B cell (primary cell): ENCODE results near the gene FAM83G. TPM values are rescaled to one million over a fixed set of nuclear protein-coding genes. Genes with fewer than 3 reads are reported as not detected.
A peak's percentile ranks its signal among the peaks of the same experiment; 100 is the strongest.

Experiments used
- ATAC-seq: fragments of 200-7000 bp; cut with Tn5 transposase; one replicate; pipeline ENCODE4 v1.10.0; 2021; ENCODE audit warnings: low read depth, mild to moderate bottlenecking, moderate number of reproducible peaks, moderate library complexity
- CTCF ChIA-PET: fragments of 350-600 bp; sonication (Branson Sonifier 250); formaldehyde crosslinking; loops from one replicate; lab custom pipeline; 2021; ENCODE audit warnings: antibody characterized with exemption, inconsistent platforms; lab: Charles Lee
- POLR2A ChIA-PET: fragments of 350-600 bp; sonication (Branson Sonifier 250); formaldehyde crosslinking; loops from one replicate; lab custom pipeline; 2021; ENCODE audit warnings: antibody characterized with exemption; lab: Charles Lee
- DNase-seq: peaks from one replicate; pipeline ENCODE4 v3.0.0; 2013
- H2AFZ ChIP-seq: 2 replicates; pipeline ENCODE4 v1.6.1; 2012; ENCODE audit warnings: mild to moderate bottlenecking, low read depth, low read length; ENCODE audit not compliant: insufficient read depth, poor library complexity, severe bottlenecking
- H3K27ac ChIP-seq, 2 donors: 1 replicate in 1 of 2; 2 replicates in 1 of 2; pipeline ENCODE4 v1.5.1; 2012 to 2013; ENCODE audit warnings: low read length in 2 of 2, mild to moderate bottlenecking in 2 of 2, moderate library complexity in 1 of 2
- H3K27me3 ChIP-seq, 4 experiments: fragments of 200-600 bp in 1 of 4; sonication (generic) in 1 of 4; replicated peaks in 1 of 4; 1 replicate in 2 of 4; 2 replicates in 2 of 4; pipeline versions ENCODE4 v1.6.1 to v1.7.0; 2013 to 2016; ENCODE audit warnings: low read length in 3 of 4, mild to moderate bottlenecking in 2 of 4, mixed read lengths in 1 of 4, moderate library complexity in 1 of 4; ENCODE audit not compliant: insufficient read depth in 4 of 4, control insufficient read depth in 3 of 4; ENCODE audit errors: control extremely low read depth in 1 of 4
- H3K36me3 ChIP-seq, 2 experiments: replicated peaks in 1 of 2; 1 replicate in 1 of 2; 2 replicates in 1 of 2; pipeline versions ENCODE4 v1.6.1 to v1.7.1; 2013; ENCODE audit warnings: low read length in 1 of 2; ENCODE audit not compliant: insufficient read depth in 2 of 2, control insufficient read depth in 1 of 2; ENCODE audit errors: control extremely low read depth in 1 of 2, extremely low read depth in 1 of 2
- H3K4me1 ChIP-seq, 2 donors: fragments of 200-600 bp in 1 of 2; sonication (generic) in 1 of 2; 1 replicate in 1 of 2; 2 replicates in 1 of 2; pipeline versions ENCODE4 v1.5.1 to v1.6.1; 2013 to 2017; ENCODE audit warnings: low read length in 2 of 2; ENCODE audit not compliant: control insufficient read depth in 2 of 2, insufficient read depth in 2 of 2
- H3K4me2 ChIP-seq: replicated peaks from 2 replicates; pipeline ENCODE3; 2012; ENCODE audit warnings: mild to moderate bottlenecking, low read depth, low read length; ENCODE audit not compliant: poor library complexity, severe bottlenecking
- H3K4me3 ChIP-seq, 5 experiments: fragments of 200-600 bp in 1 of 5; sonication (generic) in 1 of 5; 1 replicate in 3 of 5; 2 replicates in 2 of 5; pipeline versions ENCODE4 v1.5.1 to v1.7.0; 2011 to 2016; ENCODE audit warnings: low read length in 4 of 5, mild to moderate bottlenecking in 4 of 5, low read depth in 2 of 5, control low read depth in 1 of 5, moderate library complexity in 1 of 5; ENCODE audit not compliant: insufficient read depth in 1 of 5; ENCODE audit errors: control extremely low read depth in 1 of 5, extremely low read depth in 1 of 5
- H3K79me2 ChIP-seq: fragments of 200-600 bp; sonication (generic); one replicate; pipeline ENCODE4 v1.6.0; 2016; ENCODE audit warnings: low read length; ENCODE audit not compliant: control insufficient read depth, insufficient read depth
- H3K9ac ChIP-seq: fragments of 200-600 bp; sonication (generic); 2 replicates; pipeline ENCODE4 v1.6.1; 2017; ENCODE audit warnings: mild to moderate bottlenecking, low read length, moderate library complexity
- H3K9me3 ChIP-seq, 3 donors: one replicate each; pipeline versions ENCODE4 v1.6.1 to v1.7.1; 2013; ENCODE audit warnings: low read length in 2 of 3; ENCODE audit not compliant: control insufficient read depth in 2 of 3, insufficient read depth in 1 of 3; ENCODE audit errors: control extremely low read depth in 1 of 3
- H4K20me1 ChIP-seq: 2 replicates; pipeline ENCODE4 v1.6.0; 2012; ENCODE audit warnings: mild to moderate bottlenecking, low read length; ENCODE audit not compliant: insufficient read depth, control insufficient read depth, poor library complexity, severe bottlenecking
- H3K27ac Mint-ChIP-seq: one replicate; pipeline ENCODE4 v1.8.0; 2021; ENCODE audit warnings: mixed read lengths
- H3K27me3 Mint-ChIP-seq: one replicate; pipeline ENCODE4 v1.8.0; 2021; ENCODE audit warnings: mixed read lengths
- H3K4me1 Mint-ChIP-seq: one replicate; pipeline ENCODE4 v1.8.0; 2021; ENCODE audit warnings: mixed read lengths
- H3K4me3 Mint-ChIP-seq: one replicate; pipeline ENCODE4 v1.8.0; 2021; ENCODE audit warnings: mixed read lengths
- H3K9me3 Mint-ChIP-seq: one replicate; pipeline ENCODE4 v1.8.0; 2022; ENCODE audit warnings: mixed read lengths; ENCODE audit not compliant: insufficient read depth
- CTCF ChIP-seq: fragments of 200-600 bp; IDR thresholded peaks from one replicate; pipeline ENCODE4 v1.8.0; 2022; ENCODE audit warnings: antibody characterized with exemption, mild to moderate bottlenecking
- EZH2 ChIP-seq: IDR thresholded peaks from 2 replicates; pipeline ENCODE4 v1.6.1; 2012; ENCODE audit warnings: borderline replicate concordance, low read depth, mild to moderate bottlenecking, moderate library complexity, low read length; ENCODE audit not compliant: insufficient read depth, poor library complexity, severe bottlenecking
- WGBS: methylation state at CpG from one replicate; pipeline ENCODE4 v1.1.5; 2013; ENCODE audit warnings: missing lambda C conversion rate; ENCODE audit not compliant: insufficient coverage; 5-methylcytosine and 5-hydroxymethylcytosine counted together
- intact Hi-C: fragments of 100-400 bp; cut with micrococcal nuclease; formaldehyde crosslinking; loops from one replicate; pipeline ENCODE4 v1.10.0; 2022
- polyA plus RNA-seq: library from polyadenylated mRNA; depleted of rRNA; stranded (reverse); fragments of >200 nt; gene quantifications from 2 replicates; pipeline ENCODE4 v1.2.3, GENCODE V29; 2012
- total RNA-seq, 2 donors: library from RNA; stranded (reverse); fragments of 120-200 nt in 1 of 2; gene quantifications; 1 replicate in 1 of 2; 2 replicates in 1 of 2; pipeline versions ENCODE4 v1.2.3 to v1.2.4, GENCODE V29; 2013 to 2022

The FAM83G gene
- total and polyA plus RNA-seq, 2 donors (not counting 1 experiment from before 2014, with no cell fraction given) = 4.7 to 14.3 TPM

GRCh38 chr17:18944646-18945045 is 59.9 kb downstream of the FAM83G start:
- H2AFZ ChIP-seq = no peak overlapping the region
- H3K27me3 ChIP-seq = peaks cover 0 to 13% (median 4%) of the 10 kb centered on the region in 4 experiments
- no peak overlapping the region for H3K4me3 ChIP-seq
- H3K79me2 ChIP-seq = no peaks in the 10 kb centered on the region
- no peak for TF ChIP-seq CTCF
- no peak for TF ChIP-seq EZH2
- H3K4me2 ChIP-seq = peak overlapping the region; percentile 5
- H3K4me1 Mint-ChIP-seq = peaks cover 16% of the 10 kb centered on the region
- no peaks in the 10 kb centered on the region for H3K36me3 ChIP-seq
- WGBS = 21% methylated on average over 5 of the region's 5 CpGs
- H4K20me1 ChIP-seq = no peaks in the 10 kb centered on the region
- H3K4me3 Mint-ChIP-seq = peak overlapping the region; percentile 45
- peaks cover 49% of the 10 kb centered on the region for H3K27me3 Mint-ChIP-seq
- H3K9me3 ChIP-seq = peaks cover 0 to 4% (median 0%) of the 10 kb centered on the region in 3 donors
- peaks cover 11 to 13% of the 10 kb centered on the region in 2 donors for H3K4me1 ChIP-seq
- CTCF ChIA-PET = interaction anchor here (1.5 to 2.2 kb wide), 2 partner anchors 10 to 16 kb away, joined by 3 to 10 read pairs; no protein-coding TSS in a partner anchor
- ATAC-seq = peak; percentile 81
- intact Hi-C loops = no loop called here
- no peak overlapping the region for H3K27ac ChIP-seq
- H3K9ac ChIP-seq = no peak overlapping the region
- H3K9me3 Mint-ChIP-seq = no peaks in the 10 kb centered on the region
- POLR2A ChIA-PET = interaction anchor here (0.6 kb wide), 1 partner anchor 125 kb away, joined by 3 read pairs; no protein-coding TSS in a partner anchor
- peak; percentile 49 for DNase-seq
- H3K27ac Mint-ChIP-seq = no peak overlapping the region

DNA sequence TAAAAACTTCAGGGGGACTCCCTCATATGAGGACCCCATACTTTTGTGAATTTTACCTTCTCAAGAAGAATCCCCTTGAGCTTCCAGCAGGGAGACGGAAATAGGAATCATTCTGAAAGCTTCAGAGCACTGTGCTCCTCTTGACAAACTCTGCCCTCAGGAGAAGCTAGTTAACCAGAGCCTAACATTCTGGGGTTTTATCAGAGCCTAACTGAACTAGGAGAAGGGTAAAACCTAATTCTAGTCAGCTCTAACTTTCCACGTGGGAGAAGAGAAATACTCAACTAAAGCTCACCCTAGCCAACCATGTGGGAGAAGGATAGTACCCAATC is 65.9 kb downstream of the FAM83G start:
- Mint-ChIP-seq H3K4me1 (peaks cover 4% of the 10 kb centered on the region), H3K9me3 (no peaks in the 10 kb centered on the region), H3K27me3 (peaks cover 23% of the 10 kb centered on the region), H3K4me3 (no peak overlapping the region), H3K27ac (no peak overlapping the region)
- CTCF ChIA-PET = interaction anchor here (1.0 kb wide), 1 partner anchor 424 kb away, joined by 3 read pairs; the partner anchor contains the start of gene B9D1
- Histone ChIP-seq H3K9ac (no peak overlapping the region), H3K27ac (no peak overlapping the region), H3K79me2 (no peaks in the 10 kb centered on the region), H3K4me3 (no peak overlapping the region), H3K4me2 (no peak overlapping the region), H3K4me1 (no peaks in the 10 kb centered on the region), H3K9me3 (no peaks in the 10 kb centered on the region), H4K20me1 (no peaks in the 10 kb centered on the region), H3K36me3 (no peaks in the 10 kb centered on the region), H2AFZ (no peak overlapping the region), H3K27me3 (peaks cover 0 to 3% (median 0%) of the 10 kb centered on the region in 4 experiments)
- POLR2A ChIA-PET = no interaction called here
- TF ChIP-seq CTCF = no peak
- no peak for TF ChIP-seq EZH2
- intact Hi-C loops = no loop called here
- WGBS = 100% methylated on average over 1 of the region's 2 CpGs
- DNase-seq (no peak), ATAC-seq (no peak)
